RWPE1 (cell line): ENCODE results near the gene CACNA2D3.
"Not testable (repeated sequence)": the region's sequence is repeated elsewhere in the genome, so short reads cannot be mapped to it uniquely, and the experiment has no call there.

Experiments
- CTCF ChIA-PET: fragments of 350-600 bp; sonication (Branson Sonifier 250); formaldehyde crosslinking; extraction: SDS; loops from one replicate; lab custom pipeline; 2021; lab: Yijun Ruan, JAX
- POLR2A ChIA-PET: fragments of 400-600 bp; formaldehyde crosslinking; extraction: SDS; loops from one replicate; lab custom pipeline; 2020; ENCODE audit warnings: antibody characterized with exemption; ENCODE audit not compliant: low non-redundant PET; lab: Yijun Ruan, JAX
- DNase-seq: peaks from one replicate; pipeline ENCODE4 v3.0.0; 2012; ENCODE audit warnings: low spot score
- H3K27ac ChIP-seq: fragments of 450-650 bp; 2 replicates; pipeline ENCODE4 v1.5.1; 2017
- TF ChIP-seq, protein P1 (sequence below): fragments of 450-650 bp; conservative IDR thresholded peaks from 2 replicates; pipeline ENCODE4 v1.5.1; 2017; ENCODE audit warnings: low read depth, mild to moderate bottlenecking

The CACNA2D3 gene

DNA sequence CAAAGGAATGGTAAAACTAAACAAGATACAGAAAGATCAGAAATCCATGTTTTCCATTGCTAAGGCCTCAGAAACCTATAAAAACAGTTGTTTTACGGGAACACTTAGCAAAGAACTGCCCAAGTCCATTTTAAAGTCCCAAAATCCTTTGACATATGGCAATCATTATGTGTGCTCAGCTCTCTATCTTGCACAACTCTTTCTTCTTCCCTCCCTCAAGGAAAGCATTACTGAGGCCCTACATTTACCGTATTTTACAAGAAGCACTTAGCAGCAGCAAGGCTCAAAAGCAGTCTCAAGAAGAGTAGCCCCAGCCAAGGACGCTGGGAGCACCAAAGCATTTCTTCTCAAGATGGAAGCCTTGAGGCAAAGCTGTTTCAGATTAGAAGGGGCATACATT lies 975.1 kb downstream of the CACNA2D3 start:
- no peak for DNase-seq
- TF ChIP-seq, protein P1, sequence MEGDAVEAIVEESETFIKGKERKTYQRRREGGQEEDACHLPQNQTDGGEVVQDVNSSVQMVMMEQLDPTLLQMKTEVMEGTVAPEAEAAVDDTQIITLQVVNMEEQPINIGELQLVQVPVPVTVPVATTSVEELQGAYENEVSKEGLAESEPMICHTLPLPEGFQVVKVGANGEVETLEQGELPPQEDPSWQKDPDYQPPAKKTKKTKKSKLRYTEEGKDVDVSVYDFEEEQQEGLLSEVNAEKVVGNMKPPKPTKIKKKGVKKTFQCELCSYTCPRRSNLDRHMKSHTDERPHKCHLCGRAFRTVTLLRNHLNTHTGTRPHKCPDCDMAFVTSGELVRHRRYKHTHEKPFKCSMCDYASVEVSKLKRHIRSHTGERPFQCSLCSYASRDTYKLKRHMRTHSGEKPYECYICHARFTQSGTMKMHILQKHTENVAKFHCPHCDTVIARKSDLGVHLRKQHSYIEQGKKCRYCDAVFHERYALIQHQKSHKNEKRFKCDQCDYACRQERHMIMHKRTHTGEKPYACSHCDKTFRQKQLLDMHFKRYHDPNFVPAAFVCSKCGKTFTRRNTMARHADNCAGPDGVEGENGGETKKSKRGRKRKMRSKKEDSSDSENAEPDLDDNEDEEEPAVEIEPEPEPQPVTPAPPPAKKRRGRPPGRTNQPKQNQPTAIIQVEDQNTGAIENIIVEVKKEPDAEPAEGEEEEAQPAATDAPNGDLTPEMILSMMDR, result no peak
- CTCF ChIA-PET, result no interaction called here
- no peak overlapping the region for H3K27ac ChIP-seq
- POLR2A ChIA-PET, result no interaction called here

DNA sequence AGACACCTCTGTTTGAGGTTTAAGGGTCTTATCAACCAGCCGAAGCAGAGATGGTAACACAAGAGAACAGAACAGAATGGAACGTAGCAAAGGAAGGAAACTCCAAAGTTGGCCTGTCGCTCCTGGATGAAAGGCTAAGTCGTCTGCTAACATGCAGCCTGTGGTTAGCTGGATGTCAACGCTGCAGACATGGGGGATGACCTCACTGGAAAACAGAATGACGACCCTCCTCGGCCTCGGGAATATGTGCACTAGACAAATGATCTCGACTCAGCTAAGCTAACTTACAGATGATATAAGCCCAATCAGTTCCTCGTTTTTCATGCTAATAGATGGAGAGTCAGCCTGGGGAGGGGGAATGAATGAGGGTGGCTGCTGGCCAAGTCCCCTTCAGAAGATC lies 983.3 kb downstream of the CACNA2D3 start:
- ChIA-PET POLR2A (no interaction called here), CTCF (no interaction called here)
- no peak overlapping the region for H3K27ac ChIP-seq
- DNase-seq, result no peak
- TF ChIP-seq, protein P1, result no peak

DNA sequence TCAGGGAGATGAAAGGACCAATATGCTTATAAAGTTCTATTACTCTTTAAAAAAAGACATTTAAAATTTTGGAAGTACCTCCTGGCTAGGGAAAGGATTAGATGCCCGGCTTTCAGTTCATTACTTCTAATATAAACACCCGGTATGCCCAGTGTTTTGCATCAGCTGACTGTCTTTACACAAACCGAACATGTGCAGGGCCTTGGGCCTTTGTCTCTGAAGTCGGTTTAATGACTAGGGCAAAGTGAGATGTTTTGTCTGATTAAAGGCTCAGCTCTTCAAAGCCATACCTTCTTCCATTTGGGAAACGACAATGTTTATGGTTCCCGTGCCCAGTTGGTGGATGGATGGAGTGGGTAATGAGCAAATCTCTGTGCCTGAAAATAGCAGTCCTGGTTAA lies 984.8 kb downstream of the CACNA2D3 start:
- CTCF ChIA-PET, result no interaction called here

DNA sequence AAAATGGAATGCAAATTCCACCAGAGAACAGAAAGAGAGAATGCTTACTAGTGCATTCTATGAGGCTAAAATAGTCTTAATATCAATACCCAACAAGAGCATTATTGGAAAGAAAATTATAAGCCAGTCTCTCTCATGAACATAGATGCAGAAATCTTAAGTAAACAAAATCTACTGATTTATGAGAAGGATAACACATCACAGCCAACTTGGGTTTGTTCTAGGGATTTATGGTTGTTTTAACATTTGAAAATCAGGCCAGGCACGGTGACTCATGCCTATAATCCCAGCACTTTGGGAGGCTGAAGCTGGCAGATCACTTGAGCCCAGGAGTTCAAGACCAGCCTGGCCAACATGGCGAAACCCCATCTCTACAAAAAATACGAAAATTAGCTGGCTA lies 989.6 kb downstream of the CACNA2D3 start:
- DNase-seq, H3K27ac ChIP-seq, CTCF ChIA-PET, POLR2A ChIA-PET: not testable (repeated sequence)

More for the DNA sequence above, 984.8 kb downstream of the CACNA2D3 start:
- TF ChIP-seq, protein P1, result no peak
- H3K27ac ChIP-seq, result no peak overlapping the region
- DNase-seq, result no peak
- POLR2A ChIA-PET, result no interaction called here

DNA sequence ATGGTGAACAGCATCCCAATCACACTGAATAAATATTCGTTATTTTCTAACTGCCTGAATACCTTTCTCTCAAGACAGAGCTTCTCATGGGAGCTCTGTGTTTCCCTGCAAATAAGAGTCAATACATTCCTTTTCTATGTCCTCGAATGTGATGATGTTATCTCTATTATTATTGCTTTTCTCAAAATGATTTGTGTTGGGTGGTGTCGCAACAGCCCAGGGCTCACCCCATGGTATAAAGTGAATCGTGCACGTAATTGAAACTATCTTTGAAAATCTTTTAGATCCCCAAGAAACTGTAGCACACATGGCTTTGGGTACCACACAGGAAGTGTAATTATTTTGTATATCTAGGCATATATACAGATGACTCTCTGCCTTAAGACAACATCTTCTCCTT lies 996.1 kb downstream of the CACNA2D3 start:
- no peak for DNase-seq
- ChIA-PET CTCF (no interaction called here), POLR2A (no interaction called here)
- TF ChIP-seq, protein P1, result no peak
- H3K27ac ChIP-seq, result no peak overlapping the region

DNA sequence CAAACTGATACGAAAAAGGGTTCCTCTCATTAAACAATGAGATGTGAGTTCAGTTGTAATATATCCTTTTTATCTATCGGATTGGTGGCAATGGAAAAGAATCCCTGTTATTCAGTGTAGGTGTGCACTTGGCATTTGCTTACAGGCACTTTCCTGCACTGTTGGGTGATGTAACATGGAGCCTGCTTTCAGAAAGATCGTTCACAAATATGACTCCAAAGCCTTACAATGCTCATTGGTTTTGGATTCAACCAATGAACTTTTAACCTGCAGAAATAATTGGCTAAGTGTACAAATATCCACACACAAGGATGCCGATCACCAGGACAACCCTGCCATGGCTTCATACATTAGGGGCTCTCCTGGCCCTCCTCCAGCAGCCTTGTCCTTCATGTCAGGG lies 996.9 kb downstream of the CACNA2D3 start:
- POLR2A ChIA-PET, result no interaction called here
- no peak for DNase-seq
- no peak overlapping the region for H3K27ac ChIP-seq
- TF ChIP-seq, protein P1, result no peak
- CTCF ChIA-PET, result no interaction called here

DNA sequence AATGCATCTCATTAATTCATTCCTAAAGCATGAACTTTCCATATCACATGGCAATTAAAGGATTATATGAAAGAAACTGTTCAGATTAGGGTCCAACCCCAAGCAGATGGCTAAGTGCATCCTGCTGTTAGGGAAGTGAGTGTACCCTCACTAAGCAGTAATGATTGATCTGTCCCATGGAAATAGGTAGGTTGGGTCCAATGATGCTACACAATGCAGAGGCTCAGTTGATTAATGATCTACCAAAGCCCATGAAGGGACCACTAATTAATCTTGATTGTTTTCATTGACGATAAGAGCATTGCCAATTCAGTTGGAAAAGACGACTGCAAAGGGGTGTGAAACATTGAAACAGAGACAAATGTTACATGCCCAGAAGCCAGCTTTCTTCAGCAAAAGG lies 1000.0 kb downstream of the CACNA2D3 start:
- CTCF ChIA-PET, result no interaction called here
- no peak overlapping the region for H3K27ac ChIP-seq
- TF ChIP-seq, protein P1, result no peak
- POLR2A ChIA-PET, result no interaction called here
- DNase-seq, result no peak
